ENCODE results near the gene KCNJ9.

KCNJ9 gene

DNA sequence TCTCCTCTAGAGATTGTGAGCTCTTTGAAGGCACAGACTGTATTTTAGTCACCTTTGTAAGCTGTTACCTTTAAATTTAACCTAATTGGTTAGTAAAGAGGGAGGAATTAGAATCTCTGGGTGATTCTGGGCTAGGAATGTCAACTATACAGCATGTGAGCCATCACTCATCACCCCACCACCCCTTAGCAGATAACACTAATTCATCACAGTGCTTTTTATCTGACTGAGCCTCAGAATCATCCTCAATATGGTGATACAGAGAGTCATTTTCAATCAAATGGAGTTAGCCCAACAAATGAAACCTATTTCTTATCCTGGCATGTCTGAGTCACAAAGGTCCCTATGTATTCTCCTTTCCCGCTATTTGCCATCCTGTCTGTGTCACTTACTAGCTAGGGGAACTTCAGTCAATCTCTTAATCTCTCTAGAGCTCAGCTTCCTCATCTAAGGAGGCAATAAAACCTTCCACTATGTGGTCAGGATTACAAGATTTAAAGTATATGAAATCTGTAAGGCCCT, 24.6 kb upstream of the KCNJ9 start:
- DNase-seq (ENCODE audit: low read depth in 2 of 2): no peak
- no peak overlapping the region for H3K4me3 ChIP-seq (replicated peaks in 1 of 2; ENCODE audit: low read depth in 2 of 2, low read length in 2 of 2)
- TF ChIP-seq, protein P1, sequence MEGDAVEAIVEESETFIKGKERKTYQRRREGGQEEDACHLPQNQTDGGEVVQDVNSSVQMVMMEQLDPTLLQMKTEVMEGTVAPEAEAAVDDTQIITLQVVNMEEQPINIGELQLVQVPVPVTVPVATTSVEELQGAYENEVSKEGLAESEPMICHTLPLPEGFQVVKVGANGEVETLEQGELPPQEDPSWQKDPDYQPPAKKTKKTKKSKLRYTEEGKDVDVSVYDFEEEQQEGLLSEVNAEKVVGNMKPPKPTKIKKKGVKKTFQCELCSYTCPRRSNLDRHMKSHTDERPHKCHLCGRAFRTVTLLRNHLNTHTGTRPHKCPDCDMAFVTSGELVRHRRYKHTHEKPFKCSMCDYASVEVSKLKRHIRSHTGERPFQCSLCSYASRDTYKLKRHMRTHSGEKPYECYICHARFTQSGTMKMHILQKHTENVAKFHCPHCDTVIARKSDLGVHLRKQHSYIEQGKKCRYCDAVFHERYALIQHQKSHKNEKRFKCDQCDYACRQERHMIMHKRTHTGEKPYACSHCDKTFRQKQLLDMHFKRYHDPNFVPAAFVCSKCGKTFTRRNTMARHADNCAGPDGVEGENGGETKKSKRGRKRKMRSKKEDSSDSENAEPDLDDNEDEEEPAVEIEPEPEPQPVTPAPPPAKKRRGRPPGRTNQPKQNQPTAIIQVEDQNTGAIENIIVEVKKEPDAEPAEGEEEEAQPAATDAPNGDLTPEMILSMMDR (IDR thresholded peaks at IDR 0.05; ENCODE audit: low read depth, low read length): no peak

DNA sequence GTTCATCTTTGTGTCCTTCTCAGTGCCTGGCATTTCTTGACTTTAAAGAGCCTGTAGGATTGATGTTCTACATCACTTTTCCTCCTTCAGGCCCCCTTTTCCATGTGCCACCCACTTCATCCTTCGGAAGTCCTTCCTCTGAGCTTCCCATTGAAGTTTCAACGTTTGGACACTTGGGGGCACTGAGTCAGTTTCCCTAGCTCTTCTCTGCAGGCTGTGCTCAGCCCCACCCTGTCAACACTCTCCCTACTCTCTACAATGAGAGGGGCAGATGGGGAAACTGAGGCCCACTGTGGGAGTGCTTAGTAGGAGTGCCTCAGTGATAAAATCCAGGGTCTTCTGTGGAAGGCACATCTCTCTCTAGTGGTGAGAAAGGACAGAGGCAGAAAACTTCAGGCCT, 23.3 kb upstream of the KCNJ9 start:
- no peak overlapping the region for H3K4me3 ChIP-seq (replicated peaks in 1 of 2; ENCODE audit: low read depth in 2 of 2, low read length in 2 of 2)
- TF ChIP-seq, protein P1 (IDR thresholded peaks at IDR 0.05; ENCODE audit: low read depth, low read length): peak; percentile 41
- DNase-seq (ENCODE audit: low read depth in 2 of 2): peak; percentile 14 to 15

DNA sequence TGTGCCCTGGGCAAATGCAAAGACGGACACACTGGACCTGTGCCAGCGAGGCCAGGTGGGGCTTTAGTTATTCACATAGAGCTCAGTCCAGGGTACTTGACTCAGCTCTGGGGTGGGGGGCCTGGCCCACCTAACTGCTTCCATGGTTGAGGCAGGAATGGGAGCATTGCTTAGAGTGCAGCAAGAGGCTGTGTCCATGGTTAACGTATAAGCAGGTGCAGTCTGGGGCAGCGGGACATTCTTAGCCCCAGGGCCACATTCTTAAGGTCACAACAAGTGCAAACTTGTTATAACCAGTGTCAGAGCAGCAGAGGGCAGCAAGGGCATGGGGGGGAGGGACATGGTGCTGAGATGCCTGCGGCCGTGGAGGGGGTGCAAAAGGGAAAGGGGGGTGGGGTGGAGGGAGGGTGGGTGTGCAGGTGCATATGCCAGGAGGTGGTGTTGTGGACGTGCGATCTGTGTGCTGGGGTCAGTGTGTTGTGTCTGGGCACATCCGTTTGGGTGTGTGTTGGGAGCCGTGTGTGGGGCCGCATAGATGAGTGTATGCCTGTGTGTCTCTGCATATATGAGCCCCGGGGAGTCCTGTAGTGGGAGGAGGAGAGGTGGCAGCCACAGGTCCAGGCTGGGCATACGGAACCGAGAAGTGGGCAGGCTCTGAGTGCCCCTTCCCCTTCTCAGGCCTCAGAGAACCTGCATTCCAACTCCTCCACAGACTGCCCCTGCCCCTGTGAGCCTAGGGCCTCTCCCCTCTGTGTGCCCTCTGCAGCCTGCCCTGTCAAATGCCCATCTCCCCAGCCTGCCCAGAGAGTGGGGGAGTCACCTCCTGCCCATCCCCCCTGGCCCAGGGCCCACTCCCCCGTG, 19.7 kb upstream of the KCNJ9 start:
- TF ChIP-seq, protein P1 (IDR thresholded peaks at IDR 0.05; ENCODE audit: low read depth, low read length): no peak
- DNase-seq (ENCODE audit: low read depth in 2 of 2): no peak
- H3K4me3 ChIP-seq (replicated peaks in 1 of 2; ENCODE audit: low read depth in 2 of 2, low read length in 2 of 2): no peak overlapping the region

DNA sequence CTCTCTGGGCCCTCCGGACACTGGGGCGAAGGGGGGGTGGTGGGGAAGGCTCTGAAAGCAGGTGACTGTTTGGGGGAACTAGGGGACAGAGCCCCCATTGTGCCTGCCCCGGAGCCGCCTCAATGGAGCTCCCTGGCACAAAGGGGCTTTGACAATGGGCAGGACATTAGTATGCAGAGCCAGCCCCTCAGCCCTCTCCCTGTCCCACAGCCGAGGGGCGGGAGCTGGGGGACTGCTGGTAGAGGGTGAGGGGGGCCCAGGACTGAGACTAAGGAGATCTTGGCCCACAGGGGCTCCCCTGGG, 19.2 kb upstream of the KCNJ9 start:
- H3K4me3 ChIP-seq (replicated peaks in 1 of 2; ENCODE audit: low read depth in 2 of 2, low read length in 2 of 2): no peak overlapping the region
- TF ChIP-seq, protein P1 (IDR thresholded peaks at IDR 0.05; ENCODE audit: low read depth, low read length): no peak
- no peak for DNase-seq (ENCODE audit: low read depth in 2 of 2)

DNA sequence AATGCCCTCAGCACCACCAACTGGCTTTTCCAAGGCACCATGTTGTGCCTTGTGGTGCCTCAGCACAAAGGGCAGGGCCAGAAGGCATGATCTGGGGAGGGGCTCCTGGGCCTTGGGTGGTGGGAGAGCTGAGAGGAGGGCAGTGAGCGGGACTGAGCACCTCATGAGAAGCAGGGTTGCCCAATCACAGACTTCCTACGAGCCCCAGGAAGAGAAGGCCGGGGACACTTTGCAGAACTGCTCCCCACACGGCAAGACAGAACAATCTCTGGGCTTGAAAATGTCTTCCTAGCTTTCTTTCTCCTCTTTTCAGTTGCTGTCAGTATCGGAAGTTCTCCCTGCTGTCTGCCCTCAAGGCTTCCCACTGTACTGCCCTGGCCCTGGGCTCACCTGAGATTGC, 18.2 kb upstream of the KCNJ9 start:
- TF ChIP-seq, protein P1 (IDR thresholded peaks at IDR 0.05; ENCODE audit: low read depth, low read length): no peak
- no peak overlapping the region for H3K4me3 ChIP-seq (replicated peaks in 1 of 2; ENCODE audit: low read depth in 2 of 2, low read length in 2 of 2)

DNA sequence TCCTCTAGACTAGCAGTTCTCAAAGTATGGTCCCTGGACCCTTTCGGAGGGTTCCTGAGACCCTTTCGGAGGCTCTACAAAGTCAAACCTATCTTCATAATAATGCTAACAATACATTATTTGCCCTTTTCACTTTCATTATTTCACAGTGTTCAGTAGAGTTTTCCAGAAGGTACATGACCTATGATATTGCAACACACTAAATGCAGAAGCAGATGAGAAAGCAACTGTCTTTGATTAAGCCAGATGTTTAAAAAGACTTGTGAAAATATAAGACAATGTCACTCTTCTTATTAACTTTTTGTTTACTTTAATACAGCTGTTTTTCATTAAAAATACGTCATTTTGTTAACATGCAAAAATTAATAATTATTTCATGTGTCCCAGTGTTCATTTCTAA, 17.2 kb upstream of the KCNJ9 start:
- TF ChIP-seq, protein P1 (IDR thresholded peaks at IDR 0.05; ENCODE audit: low read depth, low read length): no peak
- H3K4me3 ChIP-seq (replicated peaks in 1 of 2; ENCODE audit: low read depth in 2 of 2, low read length in 2 of 2): no peak overlapping the region
- no peak for DNase-seq (ENCODE audit: low read depth in 2 of 2)

More for the DNA sequence above, 18.2 kb upstream of the KCNJ9 start:
- DNase-seq (ENCODE audit: low read depth in 2 of 2): no peak
